ENCODE results near the gene ZNF148.
"Not testable (repeated sequence)": the region's sequence is repeated elsewhere in the genome, so short reads cannot be mapped to it uniquely, and the experiment has no call there.

The ZNF148 gene

GRCh38 chr3:125374996-125375941 is at the start of gene ZNF148:
ZNF148 (minus strand) TSS chr3:125375325; CDS start chr3:125313640, 61,685 bp downstream.
- FAIRE-seq (no peak), DNase-seq (ENCODE audit: insufficient read length, low spot score) (peak; percentile 92)
- peak; percentile 92 for TF ChIP-seq POLR2A (IDR thresholded peaks at IDR 0.05; ENCODE audit: low read depth, low read length)

- TF ChIP-seq POLR2A (IDR thresholded peaks at IDR 0.05; ENCODE audit: low read depth, low read length), result no peak
- FAIRE-seq, result no peak
Measured at GRCh38 chr3:125418306-125418705, 43.2 kb upstream of the ZNF148 start.

GRCh38 chr3:125416235-125416634 is 41.1 kb upstream of the ZNF148 start:
- DNase-seq (ENCODE audit: insufficient read length, low spot score) (no peak), FAIRE-seq (no peak)
- TF ChIP-seq POLR2A (IDR thresholded peaks at IDR 0.05; ENCODE audit: low read depth, low read length), result no peak

More at GRCh38 chr3:125418306-125418705, 43.2 kb upstream of the ZNF148 start:
- DNase-seq (ENCODE audit: insufficient read length, low spot score), result no peak

- no peak for TF ChIP-seq POLR2A (IDR thresholded peaks at IDR 0.05; ENCODE audit: low read depth, low read length)
- FAIRE-seq (no peak), DNase-seq (ENCODE audit: insufficient read length, low spot score) (no peak)
Measured at GRCh38 chr3:125414669-125415068, 39.5 kb upstream of the ZNF148 start.

- TF ChIP-seq POLR2A (IDR thresholded peaks at IDR 0.05; ENCODE audit: low read depth, low read length), result no peak
Measured at GRCh38 chr3:125410922-125411321, 35.8 kb upstream of the ZNF148 start.

GRCh38 chr3:125406070-125406469 is 30.9 kb upstream of the ZNF148 start:
- FAIRE-seq (no peak), DNase-seq (ENCODE audit: insufficient read length, low spot score) (no peak)
- no peak for TF ChIP-seq POLR2A (IDR thresholded peaks at IDR 0.05; ENCODE audit: low read depth, low read length)

More at GRCh38 chr3:125410922-125411321, 35.8 kb upstream of the ZNF148 start:
- no peak for FAIRE-seq
- DNase-seq (ENCODE audit: insufficient read length, low spot score), result no peak

GRCh38 chr3:125405515-125405914 is 30.4 kb upstream of the ZNF148 start:
- FAIRE-seq; DNase-seq (ENCODE audit: insufficient read length, low spot score): not testable (repeated sequence)

- TF ChIP-seq POLR2A (IDR thresholded peaks at IDR 0.05; ENCODE audit: low read depth, low read length), result no peak
- DNase-seq (ENCODE audit: insufficient read length, low spot score), result peak; percentile 37
- FAIRE-seq, result no peak
Measured at GRCh38 chr3:125403789-125404188, 28.7 kb upstream of the ZNF148 start.

- no peak for DNase-seq (ENCODE audit: insufficient read length, low spot score)
- no peak for FAIRE-seq
- TF ChIP-seq POLR2A (IDR thresholded peaks at IDR 0.05; ENCODE audit: low read depth, low read length), result no peak
Measured at GRCh38 chr3:125402639-125403038, 27.5 kb upstream of the ZNF148 start.

GRCh38 chr3:125401402-125401801 is 26.3 kb upstream of the ZNF148 start:
- DNase-seq (ENCODE audit: insufficient read length, low spot score), result peak; percentile 42
- TF ChIP-seq POLR2A (IDR thresholded peaks at IDR 0.05; ENCODE audit: low read depth, low read length), result no peak
- FAIRE-seq, result no peak

- DNase-seq (ENCODE audit: insufficient read length, low spot score), result no peak
- TF ChIP-seq POLR2A (IDR thresholded peaks at IDR 0.05; ENCODE audit: low read depth, low read length), result no peak
- FAIRE-seq, result no peak
Measured at GRCh38 chr3:125398952-125399351, 23.8 kb upstream of the ZNF148 start.

GRCh38 chr3:125395091-125395490 is 20.0 kb upstream of the ZNF148 start:
- TF ChIP-seq POLR2A (IDR thresholded peaks at IDR 0.05; ENCODE audit: low read depth, low read length), result no peak
- FAIRE-seq, result no peak

GRCh38 chr3:125394406-125394805 is 19.3 kb upstream of the ZNF148 start:
- FAIRE-seq, result no peak
- DNase-seq (ENCODE audit: insufficient read length, low spot score), result no peak
- TF ChIP-seq POLR2A (IDR thresholded peaks at IDR 0.05; ENCODE audit: low read depth, low read length), result no peak

More at GRCh38 chr3:125395091-125395490, 20.0 kb upstream of the ZNF148 start:
- DNase-seq (ENCODE audit: insufficient read length, low spot score), result no peak

- no peak for TF ChIP-seq POLR2A (IDR thresholded peaks at IDR 0.05; ENCODE audit: low read depth, low read length)
- FAIRE-seq, result no peak
- DNase-seq (ENCODE audit: insufficient read length, low spot score), result no peak
Measured at GRCh38 chr3:125389282-125389681, 14.2 kb upstream of the ZNF148 start.

- DNase-seq (ENCODE audit: insufficient read length, low spot score); FAIRE-seq: not testable (repeated sequence)
Measured at GRCh38 chr3:125388369-125388768, 13.2 kb upstream of the ZNF148 start.

All from H54 (cell line).